HL-60 (cell line): ENCODE data around the gene RASSF7.
A peak's percentile ranks its signal among the peaks of the same experiment; 100 is the strongest.

Experiments used
- DNase-seq, 2 experiments: peaks; one replicate each; pipeline ENCODE4 v3.0.0-alpha.2; 2010 to 2020; ENCODE audit warnings: low read depth in 1 of 2, low spot score in 1 of 2
- H3K27ac ChIP-seq: fragments of 250-450 bp; sonication (Bioruptor Pico); replicated peaks from 2 replicates; pipeline ENCODE4 v1.5.1; 2020; ENCODE audit warnings: mild to moderate bottlenecking, moderate library complexity
- H3K27me3 ChIP-seq: fragments of 250-450 bp; sonication (Bioruptor Pico); 2 replicates; pipeline ENCODE4 v1.5.1; 2021; ENCODE audit warnings: mild to moderate bottlenecking, moderate library complexity; ENCODE audit not compliant: insufficient read depth, poor library complexity, severe bottlenecking
- H3K4me3 ChIP-seq: replicated peaks from 2 replicates; pipeline ENCODE4 v1.5.1; 2011; ENCODE audit warnings: mild to moderate bottlenecking, control low read depth, low read length; ENCODE audit not compliant: insufficient read depth
- CTCF ChIP-seq: IDR thresholded peaks from one replicate; pipeline ENCODE4 v1.5.1; 2011; ENCODE audit warnings: low read length, control low read depth, inconsistent platforms; ENCODE audit not compliant: insufficient read depth
- GABPA ChIP-seq: IDR thresholded peaks from 2 replicates; pipeline ENCODE4 v1.6.1; 2012; ENCODE audit warnings: low read depth
- POLR2AphosphoS5 ChIP-seq: IDR thresholded peaks from 2 replicates; pipeline ENCODE4 v1.6.1; 2012; ENCODE audit warnings: low read depth
- REST ChIP-seq: IDR thresholded peaks from 2 replicates; pipeline ENCODE4 v1.6.1; 2012; ENCODE audit warnings: low read depth; ENCODE audit not compliant: insufficient replicate concordance
- SPI1 ChIP-seq: IDR thresholded peaks from 2 replicates; pipeline ENCODE4 v1.6.1; 2012; ENCODE audit warnings: low read depth, mild to moderate bottlenecking, borderline replicate concordance

The RASSF7 gene

GRCh38 chr11:567011-567628 is 6.3 kb downstream of the RASSF7 start:
- H3K4me3 ChIP-seq, result peak overlapping the region; percentile 48
- no peak for DNase-seq
- no peak overlapping the region for H3K27ac ChIP-seq
- H3K27me3 ChIP-seq, result peaks cover 8% of the 10 kb centered on the region
- TF ChIP-seq SPI1, result no peak
- TF ChIP-seq POLR2AphosphoS5, result no peak
- no peak for TF ChIP-seq REST
- TF ChIP-seq CTCF, result no peak
- no peak for TF ChIP-seq GABPA

- peaks cover 8% of the 10 kb centered on the region for H3K27me3 ChIP-seq
- TF ChIP-seq CTCF (no peak), GABPA (no peak), SPI1 (no peak), POLR2AphosphoS5 (no peak), REST (no peak)
- no peak for DNase-seq
- H3K4me3 ChIP-seq, result peak overlapping the region; percentile 48
- no peak overlapping the region for H3K27ac ChIP-seq
These were observed 7.0 kb downstream of the RASSF7 start for GRCh38 chr11:567629-568292.

GRCh38 chr11:568306-569157 is 7.8 kb downstream of the RASSF7 start:
- H3K27ac ChIP-seq, result no peak overlapping the region

More at GRCh38 chr11:568306-569157, 7.8 kb downstream of the RASSF7 start:
- Histone ChIP-seq H3K4me3 (peak overlapping the region; percentile 48), H3K27me3 (peaks cover 8% of the 10 kb centered on the region)
- peak; percentile 85 to 87 for DNase-seq
- no peak for TF ChIP-seq CTCF
- TF ChIP-seq GABPA, result no peak
- no peak for TF ChIP-seq REST
- TF ChIP-seq POLR2AphosphoS5, result no peak
- no peak for TF ChIP-seq SPI1
